ENCODE measurements around the gene CABLES1.

Gene CABLES1

GRCh38 chr18:23129355-23130002, 5.8 kb upstream of the CABLES1 start:
- no peaks in the 10 kb centered on the region for H3K36me3 ChIP-seq (ENCODE audit: control insufficient read depth, insufficient read depth, low read length)
- no peak overlapping the region for H3K4me3 ChIP-seq (replicated peaks; ENCODE audit: low read depth, low read length)
- TF ChIP-seq, protein P1, sequence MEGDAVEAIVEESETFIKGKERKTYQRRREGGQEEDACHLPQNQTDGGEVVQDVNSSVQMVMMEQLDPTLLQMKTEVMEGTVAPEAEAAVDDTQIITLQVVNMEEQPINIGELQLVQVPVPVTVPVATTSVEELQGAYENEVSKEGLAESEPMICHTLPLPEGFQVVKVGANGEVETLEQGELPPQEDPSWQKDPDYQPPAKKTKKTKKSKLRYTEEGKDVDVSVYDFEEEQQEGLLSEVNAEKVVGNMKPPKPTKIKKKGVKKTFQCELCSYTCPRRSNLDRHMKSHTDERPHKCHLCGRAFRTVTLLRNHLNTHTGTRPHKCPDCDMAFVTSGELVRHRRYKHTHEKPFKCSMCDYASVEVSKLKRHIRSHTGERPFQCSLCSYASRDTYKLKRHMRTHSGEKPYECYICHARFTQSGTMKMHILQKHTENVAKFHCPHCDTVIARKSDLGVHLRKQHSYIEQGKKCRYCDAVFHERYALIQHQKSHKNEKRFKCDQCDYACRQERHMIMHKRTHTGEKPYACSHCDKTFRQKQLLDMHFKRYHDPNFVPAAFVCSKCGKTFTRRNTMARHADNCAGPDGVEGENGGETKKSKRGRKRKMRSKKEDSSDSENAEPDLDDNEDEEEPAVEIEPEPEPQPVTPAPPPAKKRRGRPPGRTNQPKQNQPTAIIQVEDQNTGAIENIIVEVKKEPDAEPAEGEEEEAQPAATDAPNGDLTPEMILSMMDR (IDR thresholded peaks at IDR 0.05; ENCODE audit: insufficient read depth, low read length, poor library complexity, severe bottlenecking): no peak
- DNase-seq (ENCODE audit: extremely low read depth, insufficient read length): no peak
- no peaks in the 10 kb centered on the region for H3K27me3 ChIP-seq (replicated peaks; ENCODE audit: control insufficient read depth, insufficient read depth, low read length)

GRCh38 chr18:23131693-23132319, 3.5 kb upstream of the CABLES1 start:
- H3K27me3 ChIP-seq (replicated peaks; ENCODE audit: control insufficient read depth, insufficient read depth, low read length): no peaks in the 10 kb centered on the region
- DNase-seq (ENCODE audit: extremely low read depth, insufficient read length): no peak
- H3K36me3 ChIP-seq (ENCODE audit: control insufficient read depth, insufficient read depth, low read length): no peaks in the 10 kb centered on the region
- TF ChIP-seq, protein P1 (IDR thresholded peaks at IDR 0.05; ENCODE audit: insufficient read depth, low read length, poor library complexity, severe bottlenecking): peak; percentile 65
- no peak overlapping the region for H3K4me3 ChIP-seq (replicated peaks; ENCODE audit: low read depth, low read length)

DNA sequence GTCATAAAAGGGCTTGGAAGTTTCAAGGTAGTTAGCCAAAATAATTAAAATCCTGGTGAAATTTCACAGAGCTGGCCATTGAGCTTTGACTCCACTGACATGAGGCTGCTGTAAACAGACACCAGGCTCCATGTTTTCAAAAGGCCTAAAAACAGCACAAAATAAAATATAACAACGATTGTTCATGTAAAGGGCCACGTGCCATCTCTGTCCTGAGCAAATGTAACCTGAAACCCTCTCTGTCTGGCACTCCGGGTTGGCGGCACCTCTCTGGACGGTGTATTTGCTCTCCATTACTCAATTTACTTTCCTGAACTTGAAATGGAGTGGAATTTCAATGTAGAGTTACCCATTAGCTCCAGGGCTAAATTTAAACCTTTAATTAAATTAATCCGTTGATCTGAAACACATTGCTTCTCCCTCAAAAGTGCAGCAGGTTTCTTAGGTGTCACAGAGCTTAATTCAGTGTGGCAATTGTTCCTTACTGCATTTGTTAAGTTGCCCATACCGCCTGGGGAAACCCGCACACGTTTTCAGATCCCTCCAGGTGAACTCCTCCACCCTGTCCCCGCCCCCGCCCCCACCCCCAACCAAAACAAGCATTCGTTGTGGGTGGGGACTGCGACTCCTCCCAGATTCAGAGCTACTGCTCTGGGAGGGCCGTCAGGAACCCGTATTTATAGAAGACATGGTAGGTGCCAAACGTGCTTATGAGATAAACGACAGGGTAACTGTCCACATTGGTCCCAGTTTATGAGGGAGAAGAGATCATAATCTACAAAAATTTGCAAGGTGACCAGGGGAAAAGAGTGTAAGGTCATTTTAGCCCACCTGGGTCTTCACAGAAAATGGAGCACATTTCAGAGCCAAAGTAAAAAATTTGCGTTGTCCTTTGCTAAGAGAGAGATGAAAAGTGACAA, 1.2 kb upstream of the CABLES1 start:
- TF ChIP-seq, protein P1 (IDR thresholded peaks at IDR 0.05; ENCODE audit: insufficient read depth, low read length, poor library complexity, severe bottlenecking): no peak
- H3K36me3 ChIP-seq (ENCODE audit: control insufficient read depth, insufficient read depth, low read length): no peaks in the 10 kb centered on the region
- no peaks in the 10 kb centered on the region for H3K27me3 ChIP-seq (replicated peaks; ENCODE audit: control insufficient read depth, insufficient read depth, low read length)
- peak; percentile 67 for DNase-seq (ENCODE audit: extremely low read depth, insufficient read length)
- H3K4me3 ChIP-seq (replicated peaks; ENCODE audit: low read depth, low read length): peak overlapping the region; percentile 75

DNA sequence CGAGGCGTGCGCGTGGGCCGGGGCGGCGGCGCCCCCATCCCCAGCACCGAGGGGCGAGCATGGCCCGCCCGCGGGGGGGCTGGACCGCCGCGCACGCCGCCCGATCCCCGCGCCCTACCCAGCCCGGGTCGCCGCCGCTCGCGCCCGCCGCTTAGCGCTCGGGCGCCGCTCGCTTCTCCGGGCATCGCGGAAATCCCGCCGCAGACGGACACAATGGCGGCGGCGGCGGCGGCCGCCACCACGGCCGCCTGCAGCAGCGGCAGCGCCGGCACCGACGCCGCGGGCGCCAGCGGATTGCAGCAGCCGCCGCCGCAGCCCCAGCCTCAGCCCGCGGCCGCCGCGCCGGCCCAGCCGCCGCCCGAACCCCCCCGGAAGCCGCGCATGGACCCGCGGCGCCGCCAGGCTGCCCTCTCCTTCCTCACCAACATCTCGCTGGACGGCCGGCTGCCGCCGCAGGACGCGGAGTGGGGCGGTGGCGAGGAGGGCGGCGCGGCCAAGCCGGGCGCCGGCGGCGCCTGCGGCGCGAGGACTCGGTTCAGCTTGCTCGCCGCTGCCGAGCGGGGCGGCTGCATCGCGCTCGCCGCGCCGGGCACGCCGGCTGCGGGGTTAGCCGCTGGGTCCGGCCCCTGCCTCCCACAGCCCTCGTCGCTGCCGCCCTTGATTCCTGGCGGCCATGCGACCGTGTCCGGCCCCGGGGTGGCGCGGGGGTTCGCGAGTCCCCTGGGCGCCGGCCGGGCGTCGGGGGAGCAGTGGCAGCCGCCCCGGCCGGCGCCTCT, 453 bp downstream of the CABLES1 start:
- Histone ChIP-seq H3K4me3 (replicated peaks; ENCODE audit: low read depth, low read length) (peak overlapping the region; percentile 75), H3K27me3 (replicated peaks; ENCODE audit: control insufficient read depth, insufficient read depth, low read length) (no peaks in the 10 kb centered on the region), H3K36me3 (ENCODE audit: control insufficient read depth, insufficient read depth, low read length) (no peaks in the 10 kb centered on the region)
- TF ChIP-seq, protein P1 (IDR thresholded peaks at IDR 0.05; ENCODE audit: insufficient read depth, low read length, poor library complexity, severe bottlenecking): no peak
- DNase-seq (ENCODE audit: extremely low read depth, insufficient read length): peak; percentile 59

DNA sequence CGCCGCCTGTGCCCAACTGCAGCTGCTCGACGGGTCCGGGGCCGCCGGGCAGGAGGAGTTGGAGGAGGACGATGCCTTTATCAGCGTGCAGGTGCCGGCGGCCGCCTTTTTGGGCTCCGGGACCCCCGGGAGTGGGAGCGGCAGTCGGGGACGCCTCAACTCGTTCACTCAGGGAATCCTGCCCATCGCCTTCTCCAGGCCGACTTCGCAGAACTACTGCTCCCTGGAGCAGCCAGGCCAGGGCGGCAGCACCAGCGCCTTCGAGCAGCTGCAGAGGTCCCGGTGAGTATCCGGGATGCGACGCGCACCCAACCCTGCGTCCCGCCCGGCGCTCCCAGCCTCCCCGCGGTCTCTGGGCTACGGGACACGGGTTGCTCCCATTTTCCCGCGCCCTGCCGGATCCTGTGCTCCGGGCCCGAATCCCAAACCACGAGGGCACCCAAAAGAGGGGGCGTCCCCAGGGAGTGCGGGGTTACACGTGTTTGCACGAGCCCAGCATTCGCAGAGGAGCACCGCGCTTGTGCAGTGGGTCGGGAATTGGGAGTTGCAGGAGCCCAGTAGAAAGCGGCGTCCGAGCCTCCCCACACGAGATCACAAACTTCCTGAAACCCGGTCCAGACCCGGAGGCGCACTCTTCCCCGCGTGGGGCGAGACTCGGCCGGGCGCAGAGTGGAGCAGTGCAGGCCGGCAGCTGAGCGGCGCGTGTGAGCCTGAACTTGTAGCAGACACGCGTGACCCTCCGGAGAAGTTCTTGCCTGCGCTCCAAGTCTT, 1.2 kb downstream of the CABLES1 start:
- DNase-seq (ENCODE audit: extremely low read depth, insufficient read length): peak; percentile 63
- peak overlapping the region; percentile 75 for H3K4me3 ChIP-seq (replicated peaks; ENCODE audit: low read depth, low read length)
- no peaks in the 10 kb centered on the region for H3K27me3 ChIP-seq (replicated peaks; ENCODE audit: control insufficient read depth, insufficient read depth, low read length)
- H3K36me3 ChIP-seq (ENCODE audit: control insufficient read depth, insufficient read depth, low read length): no peaks in the 10 kb centered on the region
- TF ChIP-seq, protein P1 (IDR thresholded peaks at IDR 0.05; ENCODE audit: insufficient read depth, low read length, poor library complexity, severe bottlenecking): no peak
